H1 (cell line): ENCODE measurements around the gene PPP1CA. TPM values are rescaled to one million over a fixed set of nuclear protein-coding genes. Genes with fewer than 3 reads are reported as not detected.

ENCODE experiments used
- CTCF ChIA-PET: fragments of 300-600 bp; sonication (Branson Sonifier 250); formaldehyde crosslinking; loops from one replicate; lab custom pipeline; 2021; ENCODE audit not compliant: partially characterized antibody; lab: Charles Lee
- POLR2A ChIA-PET: fragments of 300-600 bp; sonication (Branson Sonifier 250); formaldehyde crosslinking; loops from one replicate; lab custom pipeline; 2021; ENCODE audit warnings: inconsistent platforms; ENCODE audit not compliant: partially characterized antibody; lab: Charles Lee
- DNase-seq, 2 experiments: peaks; one replicate each; pipeline versions ENCODE4 v3.0.0 to v3.0.0-alpha.2; 2010 to 2022; ENCODE audit warnings: low spot score in 2 of 2, low read depth in 1 of 2, mixed read lengths in 1 of 2
- FAIRE-seq: peaks from 2 replicates; lab custom pipeline; 2011; peaks lifted over from hg19 to GRCh38; lab: Jason Lieb, UNC
- H2AFZ ChIP-seq: 2 replicates; pipeline ENCODE4 v1.8.1; 2012; ENCODE audit warnings: low read length, inconsistent platforms
- H2AK5ac ChIP-seq: 2 replicates; pipeline ENCODE4 v1.6.1; 2013; ENCODE audit warnings: low read depth, low read length
- H2BK120ac ChIP-seq: replicated peaks from 2 replicates; pipeline ENCODE3; 2013; ENCODE audit warnings: low read depth, low read length, inconsistent platforms
- H2BK12ac ChIP-seq: 2 replicates; pipeline ENCODE4 v1.6.1; 2013; ENCODE audit warnings: low read depth, low read length
- H2BK15ac ChIP-seq: 2 replicates; pipeline ENCODE4 v1.6.1; 2013; ENCODE audit warnings: low read length
- H2BK20ac ChIP-seq: 2 replicates; pipeline ENCODE4 v1.6.1; 2013; ENCODE audit warnings: low read length
- H2BK5ac ChIP-seq: 2 replicates; pipeline ENCODE4 v1.6.1; 2013; ENCODE audit warnings: low read depth, low read length
- H3K14ac ChIP-seq: 2 replicates; pipeline ENCODE4 v1.6.1; 2013; ENCODE audit warnings: inconsistent platforms; ENCODE audit not compliant: insufficient read length
- H3K18ac ChIP-seq: 2 replicates; pipeline ENCODE4 v1.6.1; 2013; ENCODE audit warnings: low read length; ENCODE audit errors: extremely low read depth
- H3K23ac ChIP-seq: 2 replicates; pipeline ENCODE4 v1.6.1; 2013; ENCODE audit warnings: inconsistent platforms; ENCODE audit not compliant: insufficient read length
- H3K23me2 ChIP-seq: 2 replicates; pipeline ENCODE4 v1.6.1; 2013; ENCODE audit warnings: low read depth, low read length
- H3K27ac ChIP-seq: 2 replicates; pipeline ENCODE4 v1.6.1; 2011; ENCODE audit warnings: low read depth, low read length, inconsistent platforms
- H3K27me3 ChIP-seq, 4 experiments: replicated peaks in 1 of 4; 1 replicate in 1 of 4; 2 replicates in 3 of 4; pipeline versions ENCODE4 v1.6.1 to v1.8.1; 2011 to 2013; ENCODE audit warnings: low read length in 3 of 4, mild to moderate bottlenecking in 3 of 4, inconsistent platforms in 2 of 4, mixed read lengths in 2 of 4, moderate library complexity in 1 of 4; ENCODE audit not compliant: control insufficient read depth in 3 of 4, insufficient read depth in 3 of 4; ENCODE audit errors: extremely low read depth in 1 of 4
- H3K36me3 ChIP-seq, 4 experiments: 2 replicates each; pipeline versions ENCODE4 v1.6.1 to v1.8.1; 2011 to 2013; ENCODE audit warnings: mild to moderate bottlenecking in 4 of 4, low read length in 3 of 4, moderate library complexity in 2 of 4, control low read depth in 1 of 4, inconsistent platforms in 1 of 4; ENCODE audit not compliant: insufficient read depth in 4 of 4, control insufficient read depth in 2 of 4
- H3K4ac ChIP-seq: replicated peaks from 2 replicates; pipeline ENCODE3; 2013; ENCODE audit warnings: low read length, low read depth, mixed read lengths, inconsistent platforms; ENCODE audit not compliant: insufficient read length
- H3K4me1 ChIP-seq, 4 experiments: replicated peaks in 1 of 4; 1 replicate in 1 of 4; 2 replicates in 3 of 4; pipeline versions ENCODE4 v1.6.1 to v1.8.1; 2011 to 2013; ENCODE audit warnings: low read length in 3 of 4, inconsistent platforms in 2 of 4, mixed read lengths in 1 of 4; ENCODE audit not compliant: insufficient read depth in 4 of 4, control insufficient read depth in 3 of 4
- H3K4me2 ChIP-seq, 2 experiments: 2 replicates each; pipeline versions ENCODE4 v1.6.1 to v1.8.1; 2011 to 2013; ENCODE audit warnings: low read depth in 2 of 2, low read length in 2 of 2, control low read depth in 1 of 2, inconsistent platforms in 1 of 2, mild to moderate bottlenecking in 1 of 2; ENCODE audit not compliant: insufficient read depth in 1 of 2
- H3K4me3 ChIP-seq, 4 experiments: fragments of 200-600, 300-600 bp in 1 of 4; sonication (generic), shearing (Covaris generic), sonication (Bioruptor Twin) in 1 of 4; 2 replicates each; pipeline versions ENCODE4 v1.5.1 to v1.8.1; 2011 to 2016; ENCODE audit warnings: low read length in 4 of 4, low read depth in 3 of 4, control low read depth in 2 of 4, inconsistent platforms in 2 of 4, mild to moderate bottlenecking in 2 of 4, mixed read lengths in 1 of 4, moderate library complexity in 1 of 4; ENCODE audit not compliant: insufficient read depth in 2 of 4; ENCODE audit errors: extremely low read depth in 1 of 4
- H3K56ac ChIP-seq: replicated peaks from 2 replicates; pipeline ENCODE3; 2013; ENCODE audit warnings: low read depth, mild to moderate bottlenecking, mixed read lengths, low read length, inconsistent platforms; ENCODE audit not compliant: insufficient read length
- H3K79me1 ChIP-seq: 2 replicates; pipeline ENCODE4 v1.6.1; 2013; ENCODE audit warnings: low read depth, low read length, control low read depth
- H3K79me2 ChIP-seq, 2 experiments: 2 replicates each; pipeline versions ENCODE4 v1.6.1 to v1.8.1; 2012 to 2013; ENCODE audit warnings: low read length in 2 of 2, mild to moderate bottlenecking in 2 of 2, inconsistent platforms in 1 of 2; ENCODE audit not compliant: insufficient read depth in 2 of 2, control insufficient read depth in 1 of 2
- H3K9ac ChIP-seq, 4 experiments: replicated peaks in 1 of 4; 1 replicate in 1 of 4; 2 replicates in 3 of 4; pipeline versions ENCODE4 v1.6.1 to v1.8.1; 2011 to 2013; ENCODE audit warnings: low read depth in 3 of 4, low read length in 3 of 4, control low read depth in 2 of 4, mild to moderate bottlenecking in 2 of 4, moderate library complexity in 2 of 4, inconsistent platforms in 1 of 4; ENCODE audit errors: extremely low read depth in 1 of 4
- H3K9me3 ChIP-seq, 2 experiments: 2 replicates each; pipeline versions ENCODE4 v1.6.1 to v1.8.1; 2012 to 2013; ENCODE audit warnings: mild to moderate bottlenecking in 2 of 2, moderate library complexity in 2 of 2, control low read depth in 1 of 2, inconsistent platforms in 1 of 2, low read depth in 1 of 2, low read length in 1 of 2, mixed read lengths in 1 of 2; ENCODE audit not compliant: insufficient read depth in 2 of 2
- H4K20me1 ChIP-seq, 2 experiments: replicated peaks in 1 of 2; 2 replicates each; pipeline versions ENCODE3 to v1.8.1; 2011 to 2013; ENCODE audit warnings: inconsistent platforms in 2 of 2, low read length in 2 of 2, mild to moderate bottlenecking in 1 of 2; ENCODE audit not compliant: insufficient read depth in 2 of 2, control insufficient read depth in 1 of 2
- H4K5ac ChIP-seq: 2 replicates; pipeline ENCODE4 v1.6.1; 2013; ENCODE audit warnings: low read length, low read depth, mixed read lengths, inconsistent platforms; ENCODE audit not compliant: insufficient read length
- H4K8ac ChIP-seq: 2 replicates; pipeline ENCODE4 v1.8.0; 2013; ENCODE audit warnings: mild to moderate bottlenecking, moderate library complexity, low read length, inconsistent platforms; ENCODE audit not compliant: insufficient read depth; ENCODE audit errors: extremely low read depth
- H4K91ac ChIP-seq: replicated peaks from 2 replicates; pipeline ENCODE3; 2013; ENCODE audit warnings: low read length, mixed read lengths, inconsistent platforms; ENCODE audit not compliant: insufficient read length
- JUND ChIP-seq: IDR thresholded peaks from 2 replicates; pipeline ENCODE4 v1.6.1; 2011; ENCODE audit warnings: mild to moderate bottlenecking, improper control_type of control experiment, low read length
- KDM4A ChIP-seq: IDR thresholded peaks from one replicate; pipeline ENCODE4 v1.7.1; 2012; ENCODE audit warnings: low read depth, mild to moderate bottlenecking, moderate library complexity, low read length, inconsistent platforms; ENCODE audit not compliant: severe bottlenecking
- RAD21 ChIP-seq, 2 experiments: IDR thresholded peaks in 1 of 2; conservative IDR thresholded peaks in 1 of 2; 2 replicates each; pipeline ENCODE4 v1.6.1; 2011; ENCODE audit warnings: low read depth in 2 of 2, low read length in 2 of 2, improper control_type of control experiment in 1 of 2, inconsistent platforms in 1 of 2, mild to moderate bottlenecking in 1 of 2, moderate library complexity in 1 of 2
- SRF ChIP-seq: IDR thresholded peaks from 2 replicates; pipeline ENCODE4 v1.6.1; 2011; ENCODE audit warnings: mild to moderate bottlenecking, low read depth, low read length, moderate library complexity
- WGBS, 2 experiments: shearing (Covaris generic) in 1 of 2; methylation state at CpG; one replicate each; pipeline versions ENCODE4 v1.1.6 to v1.1.7; 2013 to 2015; ENCODE audit warnings: low lambda C conversion rate in 2 of 2, mixed read lengths in 2 of 2, inconsistent platforms in 1 of 2, low coverage in 1 of 2, missing lambda C conversion rate in 1 of 2; ENCODE audit not compliant: insufficient replicate concordance in 2 of 2, insufficient coverage in 1 of 2, insufficient read length in 1 of 2; ENCODE audit errors: extremely low coverage in 1 of 2, missing lambda C conversion rate in 1 of 2; 5-methylcytosine and 5-hydroxymethylcytosine counted together
- polyA plus RNA-seq, 7 experiments: library from polyadenylated mRNA; depleted of rRNA in 3 of 7; stranded (reverse) in 5 of 7; unstranded in 2 of 7; fragments of >200 nt in 5 of 7; fragments of 200-250 nt in 2 of 7; gene quantifications; 1 replicate in 5 of 7; 2 replicates in 1 of 7; 4 replicates in 1 of 7; pipeline versions ENCODE4 v1.2.1 to v1.2.3, GENCODE V29; 2011 to 2013; ENCODE audit warnings: missing spikeins in 2 of 7, mixed read lengths in 2 of 7
- total RNA-seq: library from RNA; stranded (reverse); fragmentation: NEBNext Ultra II Directional; extraction: Animal tissue kit (Norgen Biotek cat#: 25700); gene quantifications from 2 replicates; pipeline ENCODE4 v1.2.1, GENCODE V29; 2021

The PPP1CA gene
- total and polyA plus RNA-seq, 2 of the 8 experiments (the other 6 are each of a cell fraction or from before 2014, with no cell fraction given) = 198 to 359 TPM

DNA sequence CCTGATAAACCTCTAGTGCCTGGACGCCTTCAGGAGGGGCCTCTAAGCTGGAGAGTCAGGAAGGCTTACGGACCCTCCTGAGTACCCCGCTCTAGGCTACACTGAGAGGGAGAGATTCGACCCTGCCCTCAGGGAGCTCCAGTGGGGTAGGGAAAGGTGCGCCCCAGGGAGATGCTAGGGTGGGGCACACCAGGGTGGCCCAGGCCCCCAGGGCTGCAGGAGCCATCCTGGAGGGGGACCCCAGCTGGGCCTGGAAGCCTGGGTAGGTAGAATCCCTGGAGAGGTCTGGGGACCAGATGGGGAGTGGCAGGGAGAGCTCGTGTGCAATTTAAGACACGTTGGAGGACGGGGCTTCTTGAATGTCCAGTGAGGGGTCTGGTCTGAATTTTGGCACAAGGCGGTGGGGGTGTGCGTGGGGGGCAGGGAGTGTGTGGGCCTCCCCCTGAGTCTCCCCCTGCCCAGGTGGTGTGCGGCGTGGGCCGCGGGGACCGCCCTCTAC, 18.5 kb upstream of the PPP1CA start:
- Histone ChIP-seq H3K4me2 (peak overlapping the region; percentile 57 to 83), H3K9me3 (no peaks in the 10 kb centered on the region), H3K36me3 (no peaks in the 10 kb centered on the region), H3K9ac (peak overlapping the region in 3 of 4 experiments; percentile 20 to 52 (median 47); a peak in 3 of 7 replicates), H3K4me3 (peak overlapping the region; percentile 32 to 64 (median 36); a peak in 6 of 8 replicates), H3K18ac (peak overlapping the region; percentile 19; the same call in 1 of the 2 replicates), H4K5ac (no peak overlapping the region), H3K27me3 (peaks cover 0 to 8% (median 5%) of the 10 kb centered on the region in 4 experiments; a peak in 4 of 7 replicates), H2BK5ac (no peak overlapping the region), H4K91ac (peak overlapping the region; percentile 65), H2BK15ac (no peak overlapping the region), H2AFZ (no peak overlapping the region), H3K4ac (no peak overlapping the region), H2AK5ac (no peak overlapping the region), H2BK20ac (no peak overlapping the region), H2BK12ac (no peak overlapping the region), H4K8ac (peak overlapping the region; percentile 3; the same call in 1 of the 2 replicates), H3K27ac (no peak overlapping the region), H3K23ac (no peak overlapping the region), H4K20me1 (peaks cover 0 to 3% of the 10 kb centered on the region in 2 experiments), H3K79me1 (no peaks in the 10 kb centered on the region), H3K23me2 (peaks cover 11% of the 10 kb centered on the region; the same call in 1 of the 2 replicates), H3K79me2 (no peaks in the 10 kb centered on the region), H2BK120ac (no peak overlapping the region), H3K56ac (peak overlapping the region; percentile 75), H3K4me1 (peaks cover 4 to 15% (median 10%) of the 10 kb centered on the region in 4 experiments), H3K14ac (no peak overlapping the region)
- ChIA-PET CTCF (interaction anchor here (0.6 to 2.4 kb wide), 5 partner anchors 13 to 388 kb away, joined by 3 to 13 read pairs (median 3); partner anchors contain the start of genes PPP1CA and TBC1D10C), POLR2A (interaction anchor here (0.9 to 10.2 kb wide), 10 partner anchors 8 to 75 kb away, joined by 3 to 104 read pairs (median 4); partner anchors contain the start of genes CORO1B, PPP1CA, PTPRCAP and RAD9A)
- FAIRE-seq (no peak), DNase-seq (no peak)
- WGBS, 2 experiments = 57% methylated on average over 12 of the region's 15 CpGs; no CpG with 5 or more reads in 1 of the 2 experiments
- no peak for TF ChIP-seq JUND
- TF ChIP-seq KDM4A = no peak
- no peak for TF ChIP-seq SRF
- TF ChIP-seq RAD21 (IDR thresholded peaks at IDR 0.05 in 1 of 2, conservative IDR thresholded peaks at IDR 0.05 in 1 of 2; ENCODE audit: low read depth in 2 of 2, low read length in 2 of 2) = no peak
